Left ventricle myocardium inferior (tissue), 1 donor: ENCODE data around the gene VCL. TPM values are rescaled to one million over a fixed set of nuclear protein-coding genes. Genes with fewer than 3 reads are reported as not detected.
"Not testable (repeated sequence)": the region's sequence is repeated elsewhere in the genome, so short reads cannot be mapped to it uniquely, and the experiment has no call there.

Source experiments
- DNase-seq: peaks from one replicate; pipeline ENCODE4 v3.0.0-alpha.2; 2020
- H3K27ac ChIP-seq: fragments of 200-600 bp; replicated peaks from 2 replicates; pipeline ENCODE4 v1.8.0; 2021
- H3K27me3 ChIP-seq: fragments of 200-600 bp; 2 replicates; pipeline ENCODE4 v1.8.0; 2021; ENCODE audit warnings: low read depth
- H3K36me3 ChIP-seq: fragments of 200-600 bp; 2 replicates; pipeline ENCODE4 v1.8.0; 2021
- H3K4me1 ChIP-seq: fragments of 200-600 bp; 2 replicates; pipeline ENCODE4 v1.8.0; 2021
- H3K4me3 ChIP-seq: fragments of 200-600 bp; 2 replicates; pipeline ENCODE4 v1.8.0; 2021; ENCODE audit warnings: mild to moderate bottlenecking, moderate library complexity
- H3K9me3 ChIP-seq: fragments of 200-600 bp; replicated peaks from 2 replicates; pipeline ENCODE4 v1.8.0; 2021
- intact Hi-C: fragments of 100-400 bp; cut with micrococcal nuclease; formaldehyde crosslinking; loops from one replicate; pipeline ENCODE4 v1.11.0; 2022
- total RNA-seq: library from RNA; stranded (reverse); fragmentation: NEBNext Ultra II Directional; extraction: Animal tissue kit (Norgen Biotek cat#: 25700); gene quantifications from one replicate; pipeline ENCODE4 v1.2.1, GENCODE V29; 2021
- TF ChIP-seq, protein P1 (sequence below): fragments of 200-600 bp; IDR thresholded peaks from 2 replicates; pipeline ENCODE4 v1.8.0; 2021; ENCODE audit warnings: antibody characterized with exemption, mild to moderate bottlenecking, borderline replicate concordance
- donor health status: DM: no; HTN: yes; CAD: no; lungs with severe emphysema.

VCL gene
- total RNA-seq, 1 donor from 2014 or later = 227 TPM

DNA sequence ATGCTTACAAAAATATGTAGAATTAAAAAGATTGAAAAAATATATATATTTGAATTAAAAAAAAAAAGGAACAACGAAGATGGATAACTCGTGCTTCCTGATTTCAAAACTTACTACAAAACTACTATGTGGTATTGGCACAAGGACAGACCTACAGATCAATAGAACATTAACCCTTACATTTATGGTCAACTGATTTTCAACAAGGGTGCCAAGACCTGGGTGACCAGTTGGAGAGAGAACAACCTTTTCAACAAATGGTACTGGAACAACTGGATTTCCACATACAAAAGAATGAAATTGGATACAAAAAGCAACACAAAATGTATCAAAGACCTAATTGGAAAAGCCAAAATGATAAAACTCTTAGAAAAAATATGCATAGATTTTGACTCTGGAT, 142.6 kb downstream of the VCL start:
- intact Hi-C loops = no loop called here
- H3K4me3 ChIP-seq = no peak overlapping the region
- no peak overlapping the region for H3K27ac ChIP-seq
- H3K27me3 ChIP-seq = no peaks in the 10 kb centered on the region
- peaks cover 18% of the 10 kb centered on the region for H3K4me1 ChIP-seq
- peaks cover 32% of the 10 kb centered on the region for H3K36me3 ChIP-seq
- TF ChIP-seq, protein P1, sequence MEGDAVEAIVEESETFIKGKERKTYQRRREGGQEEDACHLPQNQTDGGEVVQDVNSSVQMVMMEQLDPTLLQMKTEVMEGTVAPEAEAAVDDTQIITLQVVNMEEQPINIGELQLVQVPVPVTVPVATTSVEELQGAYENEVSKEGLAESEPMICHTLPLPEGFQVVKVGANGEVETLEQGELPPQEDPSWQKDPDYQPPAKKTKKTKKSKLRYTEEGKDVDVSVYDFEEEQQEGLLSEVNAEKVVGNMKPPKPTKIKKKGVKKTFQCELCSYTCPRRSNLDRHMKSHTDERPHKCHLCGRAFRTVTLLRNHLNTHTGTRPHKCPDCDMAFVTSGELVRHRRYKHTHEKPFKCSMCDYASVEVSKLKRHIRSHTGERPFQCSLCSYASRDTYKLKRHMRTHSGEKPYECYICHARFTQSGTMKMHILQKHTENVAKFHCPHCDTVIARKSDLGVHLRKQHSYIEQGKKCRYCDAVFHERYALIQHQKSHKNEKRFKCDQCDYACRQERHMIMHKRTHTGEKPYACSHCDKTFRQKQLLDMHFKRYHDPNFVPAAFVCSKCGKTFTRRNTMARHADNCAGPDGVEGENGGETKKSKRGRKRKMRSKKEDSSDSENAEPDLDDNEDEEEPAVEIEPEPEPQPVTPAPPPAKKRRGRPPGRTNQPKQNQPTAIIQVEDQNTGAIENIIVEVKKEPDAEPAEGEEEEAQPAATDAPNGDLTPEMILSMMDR = no peak
- no peak for DNase-seq
- no peaks in the 10 kb centered on the region for H3K9me3 ChIP-seq

DNA sequence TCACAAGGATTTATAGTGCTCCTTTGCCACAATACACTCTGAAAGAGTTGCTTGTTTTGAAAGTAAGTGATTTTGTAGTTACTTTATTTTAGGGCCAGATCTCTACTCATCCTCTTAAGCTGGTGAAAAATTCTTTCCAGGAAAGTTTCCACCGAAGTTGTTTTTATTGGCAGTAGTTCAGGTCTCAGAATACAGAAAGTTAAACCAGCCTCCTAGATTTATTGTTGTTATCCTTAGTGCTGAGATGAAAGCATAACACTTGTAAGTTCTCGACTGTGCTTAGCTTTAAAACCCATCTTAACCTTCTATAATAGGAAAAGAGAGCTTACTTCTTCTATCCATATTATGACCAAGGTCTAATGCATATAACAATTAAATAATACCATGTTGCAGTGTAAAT, 147.2 kb downstream of the VCL start:
- no peaks in the 10 kb centered on the region for H3K9me3 ChIP-seq
- TF ChIP-seq, protein P1 = no peak
- H3K27ac ChIP-seq = no peak overlapping the region
- intact Hi-C loops = no loop called here
- H3K4me3 ChIP-seq = no peak overlapping the region
- no peak for DNase-seq
- H3K27me3 ChIP-seq = no peaks in the 10 kb centered on the region
- H3K4me1 ChIP-seq = peaks cover 44% of the 10 kb centered on the region
- no peaks in the 10 kb centered on the region for H3K36me3 ChIP-seq

DNA sequence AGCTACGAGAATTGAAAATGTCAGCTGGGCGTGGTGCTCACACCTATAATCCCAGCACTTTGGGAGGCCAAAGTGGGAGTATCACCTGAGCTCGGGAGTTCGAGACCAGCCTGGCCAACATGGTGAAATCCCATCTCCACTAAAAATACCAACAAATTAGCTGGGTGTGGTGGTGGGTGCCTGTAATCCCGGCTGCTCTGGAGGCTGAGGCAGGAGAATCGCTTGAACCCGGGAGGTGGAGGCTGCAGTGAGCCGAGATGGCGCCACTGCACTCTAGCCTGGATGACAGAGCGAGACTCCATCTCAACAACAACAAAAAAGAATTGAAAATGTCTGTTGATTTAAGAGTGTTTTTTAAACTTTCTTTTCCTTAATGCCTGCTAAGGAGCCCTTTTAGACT, 149.1 kb downstream of the VCL start:
- intact Hi-C loops, DNase-seq, H3K4me3 ChIP-seq, H3K27me3 ChIP-seq, H3K9me3 ChIP-seq, H3K36me3 ChIP-seq, H3K27ac ChIP-seq: not testable (repeated sequence)
- peaks cover 58% of the 10 kb centered on the region for H3K4me1 ChIP-seq

DNA sequence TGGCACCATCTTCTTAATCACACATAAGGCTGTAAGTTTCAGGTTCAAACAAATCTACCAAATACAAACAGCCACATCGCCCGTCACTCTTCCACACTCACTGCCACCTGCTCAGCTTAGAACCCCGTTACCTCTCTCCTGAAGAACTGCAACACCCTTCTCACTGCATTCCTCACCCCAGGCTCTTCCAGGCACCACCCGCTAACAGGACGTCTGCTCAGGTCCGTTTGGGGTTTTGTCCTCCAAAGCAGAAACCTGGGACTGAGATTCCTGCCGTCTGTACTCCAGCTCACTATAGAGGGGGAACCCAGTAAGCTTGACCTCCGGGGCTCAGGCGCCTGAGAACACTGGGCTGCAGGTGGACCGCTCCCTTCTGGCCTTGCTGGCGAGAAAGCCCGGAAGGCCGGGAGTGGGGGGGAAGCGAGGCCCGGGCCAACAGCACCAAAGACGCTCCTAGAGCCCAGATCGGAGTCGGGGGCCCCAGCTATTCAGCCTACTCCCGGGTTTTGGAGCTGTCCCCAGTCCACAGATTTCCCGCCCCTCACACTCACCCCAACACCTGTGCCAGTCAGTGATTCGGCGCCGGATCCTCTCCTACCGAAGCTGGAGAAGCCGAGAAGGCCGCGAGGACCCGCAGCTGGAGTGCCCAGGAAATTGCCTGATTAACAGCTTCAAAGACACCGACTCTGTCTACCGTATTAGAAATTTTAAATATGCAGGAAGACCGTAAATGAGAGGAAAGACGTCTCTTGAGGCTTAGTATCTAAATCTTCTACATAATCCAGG, 152.5 kb downstream of the VCL start, which contains the start of gene AP3M1:
TSS of gene AP3M1 (minus strand) at position 625 of the 786 bp plus-strand sequence. CDS start 12,449 bp downstream, outside the sequence.
- DNase-seq = peak; percentile 84
- intact Hi-C loops = no loop called here
- Histone ChIP-seq H3K36me3 (no peaks in the 10 kb centered on the region), H3K27me3 (no peaks in the 10 kb centered on the region), H3K9me3 (no peaks in the 10 kb centered on the region), H3K4me3 (peak within 1 kb of the TSS; percentile 80), H3K4me1 (peaks cover 70% of the 10 kb centered on the region), H3K27ac (peak within 1 kb of the TSS; percentile 94)
- TF ChIP-seq, protein P1 = no peak

DNA sequence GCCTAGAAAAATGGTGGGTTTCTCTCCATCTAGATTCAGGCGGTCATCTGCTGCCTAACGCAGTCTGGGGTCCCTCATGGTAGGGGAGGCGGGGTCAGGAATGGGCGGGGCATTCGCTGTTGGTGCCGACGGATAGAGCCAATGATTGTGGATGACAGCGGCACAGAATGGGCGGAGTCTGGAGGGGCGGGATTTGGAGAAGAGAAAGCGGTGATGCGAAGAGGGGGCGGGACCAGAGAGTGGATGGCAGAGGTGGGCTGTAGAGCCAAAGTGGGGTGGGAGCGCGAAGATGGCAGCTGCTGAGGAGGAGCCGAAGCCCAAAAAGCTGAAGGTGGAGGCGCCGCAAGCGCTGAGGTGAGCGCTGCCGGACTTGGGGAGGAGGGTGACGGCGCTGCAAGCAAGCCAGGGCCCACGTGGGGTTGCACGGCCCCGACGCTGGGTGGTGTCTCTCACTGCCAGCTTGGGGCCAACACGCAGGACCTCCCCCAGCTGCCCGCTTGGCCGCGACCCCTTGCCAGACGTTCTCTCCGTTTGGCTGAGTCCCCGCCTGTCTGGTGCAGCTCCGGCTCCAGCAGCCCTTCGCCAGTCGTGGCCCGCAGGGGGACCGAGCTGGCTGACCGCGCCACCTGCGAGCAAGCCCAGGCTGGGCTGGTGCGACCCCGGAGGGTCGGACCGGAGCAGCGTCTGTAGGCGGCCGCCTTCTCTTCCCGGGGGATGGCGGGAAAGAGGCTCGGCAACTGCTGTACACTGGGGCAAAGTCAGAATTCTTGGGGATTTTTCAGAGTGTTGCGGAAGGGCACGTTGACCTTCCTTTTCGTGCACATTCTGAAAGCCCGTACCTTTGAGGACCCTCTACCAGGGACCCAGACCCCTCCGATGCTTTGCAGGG, 153.3 kb downstream of the VCL start, which contains the start of gene ADK:
TSS of gene ADK (plus strand) at position 232 of the 889 bp plus-strand sequence. CDS start at position 290, 58 bp downstream.
- Histone ChIP-seq H3K36me3 (no peaks in the 10 kb centered on the region), H3K27ac (peak within 1 kb of the TSS; percentile 94), H3K27me3 (no peaks in the 10 kb centered on the region), H3K4me3 (peak within 1 kb of the TSS; percentile 80), H3K9me3 (no peaks in the 10 kb centered on the region), H3K4me1 (peaks cover 70% of the 10 kb centered on the region)
- TF ChIP-seq, protein P1 = peak; percentile 41
- peak; percentile 100 for DNase-seq
- intact Hi-C loops = no loop called here
